A172 (cell line): ENCODE results near the gene EMP2. TPM values are rescaled to one million over a fixed set of nuclear protein-coding genes. Genes with fewer than 3 reads are reported as not detected.

ENCODE experiments used
- DNase-seq: peaks from one replicate; pipeline ENCODE4 v3.0.0-alpha.2; 2015; ENCODE audit warnings: low spot score
- total RNA-seq: library from RNA; depleted of rRNA; stranded (reverse); fragments of >200 nt; shearing (Covaris generic); gene quantifications from 2 replicates; pipeline ENCODE4 v1.2.3, GENCODE V29; 2014; rRNA removed

The EMP2 gene
- total RNA-seq, 1 experiment from 2014 or later, result 11.6 TPM

DNA sequence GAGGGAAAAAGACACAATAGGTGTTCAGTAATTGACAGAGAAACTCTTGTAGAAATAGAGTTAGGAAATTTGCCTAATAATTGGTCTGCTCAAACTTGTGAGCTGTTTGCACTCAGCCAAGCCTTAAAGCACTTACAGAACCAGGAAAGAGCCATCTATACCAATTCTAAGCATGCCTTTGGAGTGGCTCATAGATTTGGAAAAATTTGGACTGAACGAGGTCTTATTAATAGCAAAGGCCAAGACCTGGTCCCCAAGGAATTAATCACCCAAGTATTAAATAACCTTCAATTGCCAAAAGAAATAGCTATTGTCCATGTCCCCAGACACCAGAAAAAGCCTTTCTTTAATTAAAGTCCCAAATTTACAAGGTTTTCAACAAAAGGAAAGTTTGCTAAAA lies 90.3 kb downstream of the EMP2 start:
- no peak for DNase-seq

DNA sequence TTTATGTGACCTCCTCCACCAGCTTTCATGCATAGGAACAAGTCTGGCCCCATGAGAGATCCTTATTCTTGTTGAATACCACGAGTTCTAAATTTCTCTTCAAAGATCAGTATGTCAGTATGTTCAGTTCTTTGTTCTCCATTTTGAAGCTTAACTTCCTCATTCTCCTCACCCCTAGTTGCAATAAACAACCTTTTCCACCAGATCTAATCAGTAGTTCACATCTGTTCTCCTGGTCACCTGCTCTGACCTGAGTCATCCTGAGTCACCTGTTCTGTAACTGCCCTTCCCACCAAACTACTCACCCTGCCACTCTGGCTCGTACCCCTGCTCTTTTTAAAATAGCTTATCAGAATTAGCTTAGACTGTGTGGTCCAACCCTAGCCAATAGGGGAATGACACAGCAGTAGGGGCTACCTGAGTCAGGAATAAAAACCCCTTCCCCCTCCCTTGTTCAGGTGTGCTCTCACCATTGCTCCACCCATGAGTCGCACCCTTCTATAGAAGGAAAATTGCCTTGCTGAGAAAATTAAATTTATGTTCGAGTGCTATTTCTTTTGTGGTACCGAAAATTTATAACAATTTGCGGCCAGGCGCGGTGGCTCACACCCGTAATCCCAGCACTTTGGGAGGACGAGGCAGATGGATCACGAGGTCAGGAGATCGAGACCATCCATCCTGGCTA lies 94.6 kb downstream of the EMP2 start:
- DNase-seq, result no peak

DNA sequence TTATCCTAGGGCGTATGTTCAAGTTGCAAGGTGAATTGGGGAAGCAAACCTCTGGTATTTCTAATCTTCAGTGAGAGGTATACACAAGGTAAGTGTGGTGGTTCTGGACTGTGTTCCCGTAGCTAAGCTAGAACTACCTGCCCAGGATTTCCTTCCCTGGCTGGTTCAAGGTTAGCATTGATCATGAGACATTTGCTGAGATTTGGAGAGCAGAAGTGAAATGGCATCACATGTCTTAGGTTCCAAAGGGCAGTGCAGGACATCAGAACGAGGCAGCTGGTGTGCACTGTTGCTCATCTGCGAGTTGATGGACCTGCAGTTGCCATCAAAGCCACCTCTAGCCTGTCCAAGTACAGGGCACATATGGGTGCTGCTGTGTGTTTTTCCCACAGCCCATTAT lies 95.2 kb downstream of the EMP2 start:
- no peak for DNase-seq

DNA sequence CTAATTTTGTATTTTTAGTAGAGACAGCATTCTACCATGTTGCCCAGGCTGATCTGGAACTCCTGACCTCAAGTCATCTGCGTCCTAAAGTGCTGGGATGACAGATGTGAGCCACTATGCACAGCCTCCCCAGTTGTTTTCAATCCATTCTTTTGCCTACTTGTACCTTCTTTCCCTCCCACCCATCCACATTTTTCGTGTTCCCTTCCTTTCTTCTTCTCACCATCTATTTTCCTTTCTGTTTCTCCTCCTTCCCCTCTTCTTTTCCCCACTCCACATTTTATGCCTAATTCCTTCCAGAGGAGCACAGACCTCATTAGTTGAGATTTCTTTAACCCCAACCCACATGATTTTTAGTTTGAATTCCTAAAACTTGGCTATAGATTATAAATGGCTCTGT lies 100.2 kb downstream of the EMP2 start:
- DNase-seq, result no peak

Other genes starting within 250 kb of the EMP2 start
- not detected in 2 replicates for gene ATF7IP2, start 194.5 kb downstream of the EMP2 start, total RNA-seq
- gene TEKT5, start 114.3 kb upstream of the EMP2 start, total RNA-seq, result not detected in 2 replicates
- gene NUBP1, start 163.2 kb upstream of the EMP2 start, total RNA-seq, result 39.8 and 44.7 TPM in 2 replicates
- gene TVP23A, start 238.2 kb upstream of the EMP2 start, total RNA-seq, result not detected in 2 replicates